Mucosa of rectum (tissue), 2 donors: Measurements from ENCODE around the gene STXBP5.
A peak's percentile ranks its signal among the peaks of the same experiment; 100 is the strongest.

Experiments
- H3K27ac ChIP-seq, 2 donors: one replicate each; pipeline ENCODE4 v1.7.0; 2013; ENCODE audit warnings: inconsistent platforms in 2 of 2, low read depth in 2 of 2, low read length in 2 of 2
- H3K27me3 ChIP-seq, 2 donors: one replicate each; pipeline ENCODE4 v1.7.0; 2013; ENCODE audit warnings: low read length in 2 of 2; ENCODE audit not compliant: control insufficient read depth in 2 of 2, insufficient read depth in 2 of 2
- H3K36me3 ChIP-seq, 2 donors: one replicate each; pipeline ENCODE4 v1.7.0; 2013; ENCODE audit warnings: low read length in 2 of 2; ENCODE audit not compliant: control insufficient read depth in 2 of 2, insufficient read depth in 2 of 2
- H3K4me1 ChIP-seq, 2 donors: one replicate each; pipeline ENCODE4 v1.7.0; 2013; ENCODE audit warnings: low read length in 2 of 2, mild to moderate bottlenecking in 1 of 2; ENCODE audit not compliant: control insufficient read depth in 2 of 2, insufficient read depth in 2 of 2
- H3K4me3 ChIP-seq, 2 donors: one replicate each; pipeline ENCODE4 v1.7.0; 2013; ENCODE audit warnings: low read length in 2 of 2
- H3K9ac ChIP-seq, 2 donors: one replicate each; pipeline ENCODE4 v1.7.0; 2013; ENCODE audit warnings: low read length in 2 of 2, low read depth in 1 of 2, mild to moderate bottlenecking in 1 of 2
- H3K9me3 ChIP-seq, 2 donors: one replicate each; pipeline ENCODE4 v1.7.0; 2013; ENCODE audit warnings: low read length in 2 of 2; ENCODE audit not compliant: control insufficient read depth in 2 of 2
- donor health status: healthy.
- donor health status: Normal muscosa, but diverticular disease.

The STXBP5 gene

GRCh38 chr6:147218797-147219196 is 14.6 kb downstream of the STXBP5 start:
- Histone ChIP-seq H3K4me3 (no peak overlapping the region), H3K27me3 (no peaks in the 10 kb centered on the region), H3K9me3 (no peaks in the 10 kb centered on the region), H3K27ac (no peak overlapping the region), H3K4me1 (peaks cover 7 to 12% of the 10 kb centered on the region in 2 donors), H3K36me3 (peaks cover 0 to 7% of the 10 kb centered on the region in 2 donors), H3K9ac (no peak overlapping the region)

- no peak overlapping the region for H3K27ac ChIP-seq
- peaks cover 7 to 12% of the 10 kb centered on the region in 2 donors for H3K4me1 ChIP-seq
- H3K36me3 ChIP-seq: peaks cover 0 to 7% of the 10 kb centered on the region in 2 donors
- H3K9me3 ChIP-seq: no peaks in the 10 kb centered on the region
- no peaks in the 10 kb centered on the region for H3K27me3 ChIP-seq
- no peak overlapping the region for H3K4me3 ChIP-seq
- no peak overlapping the region for H3K9ac ChIP-seq
These were observed 15.2 kb downstream of the STXBP5 start for GRCh38 chr6:147219463-147219862.

GRCh38 chr6:147220345-147220744 is 16.1 kb downstream of the STXBP5 start:
- no peaks in the 10 kb centered on the region for H3K9me3 ChIP-seq
- peaks cover 7 to 12% of the 10 kb centered on the region in 2 donors for H3K4me1 ChIP-seq
- peaks cover 0 to 7% of the 10 kb centered on the region in 2 donors for H3K36me3 ChIP-seq
- H3K27me3 ChIP-seq: no peaks in the 10 kb centered on the region
- no peak overlapping the region for H3K27ac ChIP-seq
- H3K9ac ChIP-seq: no peak overlapping the region
- no peak overlapping the region for H3K4me3 ChIP-seq

- H3K27me3 ChIP-seq: no peaks in the 10 kb centered on the region
- peak overlapping the region in 1 of 2 donors; percentile 5 for H3K27ac ChIP-seq
- peaks cover 0 to 13% of the 10 kb centered on the region in 2 donors for H3K36me3 ChIP-seq
- no peak overlapping the region for H3K4me3 ChIP-seq
- H3K9me3 ChIP-seq: no peaks in the 10 kb centered on the region
- peaks cover 7 to 12% of the 10 kb centered on the region in 2 donors for H3K4me1 ChIP-seq
- no peak overlapping the region for H3K9ac ChIP-seq
These were observed 17.5 kb downstream of the STXBP5 start for GRCh38 chr6:147221739-147222138.

GRCh38 chr6:147222160-147222838 is 18.1 kb downstream of the STXBP5 start:
- Histone ChIP-seq H3K27me3 (no peaks in the 10 kb centered on the region), H3K36me3 (peaks cover 0 to 13% of the 10 kb centered on the region in 2 donors), H3K9ac (no peak overlapping the region), H3K4me3 (no peak overlapping the region), H3K27ac (no peak overlapping the region), H3K4me1 (peaks cover 7 to 12% of the 10 kb centered on the region in 2 donors), H3K9me3 (no peaks in the 10 kb centered on the region)

GRCh38 chr6:147223736-147224135 is 19.5 kb downstream of the STXBP5 start:
- H3K27ac ChIP-seq: no peak overlapping the region
- H3K9ac ChIP-seq: no peak overlapping the region
- H3K4me3 ChIP-seq: no peak overlapping the region
- no peaks in the 10 kb centered on the region for H3K27me3 ChIP-seq
- no peaks in the 10 kb centered on the region for H3K9me3 ChIP-seq
- peaks cover 3 to 6% of the 10 kb centered on the region in 2 donors for H3K4me1 ChIP-seq
- H3K36me3 ChIP-seq: peaks cover 0 to 10% of the 10 kb centered on the region in 2 donors

GRCh38 chr6:147226163-147226724 is 22.0 kb downstream of the STXBP5 start:
- Histone ChIP-seq H3K27ac (no peak overlapping the region), H3K4me3 (no peak overlapping the region), H3K4me1 (peaks cover 0 to 6% of the 10 kb centered on the region in 2 donors), H3K9me3 (no peaks in the 10 kb centered on the region), H3K27me3 (no peaks in the 10 kb centered on the region), H3K36me3 (peaks cover 0 to 5% of the 10 kb centered on the region in 2 donors), H3K9ac (no peak overlapping the region)

- Histone ChIP-seq H3K9ac (no peak overlapping the region), H3K9me3 (no peaks in the 10 kb centered on the region), H3K27me3 (no peaks in the 10 kb centered on the region), H3K27ac (no peak overlapping the region), H3K36me3 (peaks cover 0 to 5% of the 10 kb centered on the region in 2 donors), H3K4me1 (peaks cover 0 to 6% of the 10 kb centered on the region in 2 donors), H3K4me3 (no peak overlapping the region)
These were observed 22.7 kb downstream of the STXBP5 start for GRCh38 chr6:147226877-147227276.

GRCh38 chr6:147227770-147228320 is 23.6 kb downstream of the STXBP5 start:
- no peak overlapping the region for H3K9ac ChIP-seq
- no peaks in the 10 kb centered on the region for H3K4me1 ChIP-seq
- no peaks in the 10 kb centered on the region for H3K27me3 ChIP-seq
- no peaks in the 10 kb centered on the region for H3K9me3 ChIP-seq
- no peak overlapping the region for H3K27ac ChIP-seq
- H3K4me3 ChIP-seq: no peak overlapping the region
- H3K36me3 ChIP-seq: peaks cover 0 to 5% of the 10 kb centered on the region in 2 donors

- peaks cover 0 to 8% of the 10 kb centered on the region in 2 donors for H3K36me3 ChIP-seq
These were observed 27.4 kb downstream of the STXBP5 start for GRCh38 chr6:147231589-147231988.

More at GRCh38 chr6:147231589-147231988, 27.4 kb downstream of the STXBP5 start:
- Histone ChIP-seq H3K9ac (no peak overlapping the region), H3K27ac (no peak overlapping the region), H3K9me3 (no peaks in the 10 kb centered on the region), H3K4me3 (no peak overlapping the region), H3K4me1 (no peaks in the 10 kb centered on the region), H3K27me3 (no peaks in the 10 kb centered on the region)
